WTC11 (cell line): ENCODE measurements around the gene SIGLEC14. TPM values are rescaled to one million over a fixed set of nuclear protein-coding genes. Genes with fewer than 3 reads are reported as not detected.

ENCODE experiments used
- ATAC-seq: fragments of 200-7000 bp; cut with Tn5 transposase; 2 replicates; pipeline ENCODE4 v1.10.0; 2021; ENCODE audit warnings: mild to moderate bottlenecking, moderate library complexity
- CTCF ChIA-PET: fragments of 300-600 bp; sonication (Branson Sonifier 250); formaldehyde crosslinking; loops from one replicate; lab custom pipeline; 2021; ENCODE audit warnings: antibody characterized with exemption; lab: Charles Lee
- POLR2A ChIA-PET: fragments of 350-600 bp; sonication (Branson Sonifier 250); formaldehyde crosslinking; loops from one replicate; lab custom pipeline; 2021; ENCODE audit warnings: antibody characterized with exemption; lab: Charles Lee
- DNase-seq: peaks from one replicate; pipeline ENCODE4 v3.0.0; 2021; ENCODE audit warnings: low spot score
- H3K27ac Mint-ChIP-seq: 2 replicates; pipeline ENCODE4 v1.8.0; 2021; ENCODE audit warnings: mixed read lengths
- H3K27me3 Mint-ChIP-seq: 2 replicates; pipeline ENCODE4 v1.8.0; 2021; ENCODE audit warnings: low read depth, mild to moderate bottlenecking, moderate library complexity, mixed read lengths
- H3K36me3 Mint-ChIP-seq: 2 replicates; pipeline ENCODE4 v1.8.0; 2021; ENCODE audit warnings: mixed read lengths
- H3K4me1 Mint-ChIP-seq: 2 replicates; pipeline ENCODE4 v1.8.0; 2022; ENCODE audit warnings: mixed read lengths
- H3K4me3 Mint-ChIP-seq: 2 replicates; pipeline ENCODE4 v1.8.0; 2021; ENCODE audit warnings: mild to moderate bottlenecking, moderate library complexity, mixed read lengths
- H3K9me3 Mint-ChIP-seq: 2 replicates; pipeline ENCODE4 v1.8.0; 2021; ENCODE audit warnings: mixed read lengths
- GRHL2 ChIP-seq: fragments of 250-450 bp; sonication (Bioruptor Pico); IDR thresholded peaks from 2 replicates; pipeline ENCODE4 v1.8.0; 2022; ENCODE audit warnings: mild to moderate bottlenecking, moderate library complexity; ENCODE audit not compliant: insufficient replicate concordance, severe bottlenecking
- NFYB ChIP-seq: sonication (generic); formaldehyde crosslinking; conservative IDR thresholded peaks from 2 replicates; pipeline ENCODE4 v1.8.0; 2022; ENCODE audit warnings: low read depth, missing genetic modification reagents
- SOX15 ChIP-seq: fragments of 250-450 bp; sonication (Bioruptor Pico); IDR thresholded peaks from 2 replicates; pipeline ENCODE4 v1.9.0; 2021; ENCODE audit warnings: mild to moderate bottlenecking
- TP53 ChIP-seq: sonication (generic); formaldehyde crosslinking; IDR thresholded peaks from 2 replicates; pipeline ENCODE4 v1.8.1; 2023; ENCODE audit warnings: mild to moderate bottlenecking, missing genetic modification reagents
- total RNA-seq: library from RNA; stranded (reverse); gene quantifications from 3 replicates; pipeline ENCODE4 v1.2.3, GENCODE V29; 2021
- TF ChIP-seq, protein P1 (sequence below): fragments of 250-450 bp; sonication (Bioruptor Pico); conservative IDR thresholded peaks from 2 replicates; pipeline ENCODE4 v1.9.0; 2021; ENCODE audit warnings: mild to moderate bottlenecking
- TF ChIP-seq, protein P2 (sequence below): sonication (generic); formaldehyde crosslinking; IDR thresholded peaks from 2 replicates; pipeline ENCODE4 v1.8.0; 2023; ENCODE audit warnings: mild to moderate bottlenecking, missing genetic modification reagents
- TF ChIP-seq, protein P3 (sequence below): sonication (generic); formaldehyde crosslinking; IDR thresholded peaks from 2 replicates; pipeline ENCODE4 v1.8.0; 2023; ENCODE audit warnings: missing genetic modification reagents
- TF ChIP-seq, protein P4 (sequence below): sonication (generic); formaldehyde crosslinking; IDR thresholded peaks from 2 replicates; pipeline ENCODE4 v1.8.0; 2022; ENCODE audit warnings: mild to moderate bottlenecking, missing genetic modification reagents
- TF ChIP-seq, protein P5 (sequence below): fragments of 250-450 bp; sonication (Bioruptor Pico); IDR thresholded peaks from 2 replicates; pipeline ENCODE4 v1.9.0; 2021; ENCODE audit warnings: mild to moderate bottlenecking, borderline replicate concordance
- TF ChIP-seq, protein P6 (sequence below): fragments of 250-450 bp; sonication (Bioruptor Pico); IDR thresholded peaks from 2 replicates; pipeline ENCODE4 v1.9.0; 2021; ENCODE audit warnings: mild to moderate bottlenecking
- TF ChIP-seq, protein P7 (sequence below): sonication (generic); formaldehyde crosslinking; IDR thresholded peaks from 2 replicates; pipeline ENCODE4 v1.8.0; 2022; ENCODE audit warnings: mild to moderate bottlenecking, missing genetic modification reagents

The SIGLEC14 gene
- total RNA-seq, 1 experiment from 2014 or later: not detected

DNA sequence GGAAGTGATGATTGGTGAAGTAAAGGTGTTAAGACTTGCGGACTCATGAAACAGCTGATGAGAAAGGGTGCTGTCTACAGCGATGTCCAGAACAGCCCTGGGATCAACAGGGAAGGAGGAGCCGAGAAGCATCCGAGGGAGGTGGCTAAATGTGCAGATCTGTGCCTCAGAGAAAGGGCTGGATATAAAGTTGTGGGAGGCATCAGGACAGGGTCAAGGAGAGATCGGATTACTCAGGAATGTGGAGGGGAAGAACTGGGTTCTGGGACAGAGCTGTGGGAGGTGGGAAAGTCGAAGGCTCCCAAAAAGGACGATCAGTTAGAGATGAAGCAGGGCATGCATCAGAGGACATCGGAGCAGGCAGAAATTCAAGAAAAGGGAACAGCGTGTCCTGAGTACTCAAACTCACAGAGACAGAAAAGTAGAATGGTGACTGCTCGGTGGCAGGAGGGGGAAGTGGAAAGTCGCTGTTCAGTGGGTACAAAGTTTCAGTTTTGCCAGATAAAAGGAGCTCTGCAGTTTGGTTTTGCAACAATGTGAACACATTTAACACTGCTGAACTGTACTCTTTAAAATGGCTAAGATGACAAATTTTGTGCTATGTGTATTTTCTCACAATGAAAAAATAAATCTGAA, 1.9 kb downstream of the SIGLEC14 start:
- ChIA-PET CTCF (no interaction called here), POLR2A (no interaction called here)
- Mint-ChIP-seq H3K27ac (no peak overlapping the region), H3K27me3 (peaks cover 13% of the 10 kb centered on the region), H3K4me1 (no peaks in the 10 kb centered on the region), H3K9me3 (no peaks in the 10 kb centered on the region), H3K4me3 (no peak overlapping the region), H3K36me3 (no peaks in the 10 kb centered on the region)
- TF ChIP-seq NFYB (CRISPR knock-in tag) (no peak), TP53 (CRISPR knock-in tag) (no peak), SOX15 (CRISPR knock-in tag) (no peak), GRHL2 (CRISPR knock-in tag) (no peak)
- TF ChIP-seq, protein P1, sequence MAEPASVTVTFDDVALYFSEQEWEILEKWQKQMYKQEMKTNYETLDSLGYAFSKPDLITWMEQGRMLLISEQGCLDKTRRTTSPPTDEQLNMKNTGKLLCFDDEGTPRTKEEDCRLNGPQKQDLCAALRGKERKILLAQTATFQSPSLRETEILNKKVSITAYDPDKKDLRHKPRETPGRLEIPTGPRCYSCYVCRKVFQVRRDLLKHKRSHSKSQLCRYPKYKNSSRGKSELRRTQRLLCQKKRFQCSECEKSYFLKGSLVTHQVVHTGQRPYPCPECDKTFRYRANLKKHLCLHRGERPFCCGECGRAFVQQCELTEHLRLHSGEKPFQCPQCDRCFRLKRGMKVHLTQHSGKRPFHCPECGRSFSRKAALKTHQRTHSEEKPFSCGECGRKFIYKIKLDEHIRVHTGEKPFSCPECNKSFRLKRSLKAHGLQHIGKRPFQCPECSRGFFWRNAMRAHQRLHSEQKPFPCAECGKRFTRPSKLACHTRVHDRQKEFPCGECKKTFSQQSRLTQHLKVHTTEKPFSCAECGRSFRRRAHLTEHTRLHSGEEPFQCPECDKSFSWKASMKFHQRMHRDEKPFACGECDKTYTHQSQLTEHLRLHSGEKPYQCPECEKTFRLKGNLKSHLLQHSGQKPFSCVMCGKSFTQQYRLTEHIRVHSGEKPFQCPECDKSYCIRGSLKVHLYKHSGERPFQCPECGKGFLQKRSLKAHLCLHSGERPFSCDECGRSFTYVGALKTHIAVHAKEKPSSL (CRISPR knock-in tag): no peak
- TF ChIP-seq, protein P2, sequence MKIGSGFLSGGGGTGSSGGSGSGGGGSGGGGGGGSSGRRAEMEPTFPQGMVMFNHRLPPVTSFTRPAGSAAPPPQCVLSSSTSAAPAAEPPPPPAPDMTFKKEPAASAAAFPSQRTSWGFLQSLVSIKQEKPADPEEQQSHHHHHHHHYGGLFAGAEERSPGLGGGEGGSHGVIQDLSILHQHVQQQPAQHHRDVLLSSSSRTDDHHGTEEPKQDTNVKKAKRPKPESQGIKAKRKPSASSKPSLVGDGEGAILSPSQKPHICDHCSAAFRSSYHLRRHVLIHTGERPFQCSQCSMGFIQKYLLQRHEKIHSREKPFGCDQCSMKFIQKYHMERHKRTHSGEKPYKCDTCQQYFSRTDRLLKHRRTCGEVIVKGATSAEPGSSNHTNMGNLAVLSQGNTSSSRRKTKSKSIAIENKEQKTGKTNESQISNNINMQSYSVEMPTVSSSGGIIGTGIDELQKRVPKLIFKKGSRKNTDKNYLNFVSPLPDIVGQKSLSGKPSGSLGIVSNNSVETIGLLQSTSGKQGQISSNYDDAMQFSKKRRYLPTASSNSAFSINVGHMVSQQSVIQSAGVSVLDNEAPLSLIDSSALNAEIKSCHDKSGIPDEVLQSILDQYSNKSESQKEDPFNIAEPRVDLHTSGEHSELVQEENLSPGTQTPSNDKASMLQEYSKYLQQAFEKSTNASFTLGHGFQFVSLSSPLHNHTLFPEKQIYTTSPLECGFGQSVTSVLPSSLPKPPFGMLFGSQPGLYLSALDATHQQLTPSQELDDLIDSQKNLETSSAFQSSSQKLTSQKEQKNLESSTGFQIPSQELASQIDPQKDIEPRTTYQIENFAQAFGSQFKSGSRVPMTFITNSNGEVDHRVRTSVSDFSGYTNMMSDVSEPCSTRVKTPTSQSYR: no peak
- TF ChIP-seq, protein P3, sequence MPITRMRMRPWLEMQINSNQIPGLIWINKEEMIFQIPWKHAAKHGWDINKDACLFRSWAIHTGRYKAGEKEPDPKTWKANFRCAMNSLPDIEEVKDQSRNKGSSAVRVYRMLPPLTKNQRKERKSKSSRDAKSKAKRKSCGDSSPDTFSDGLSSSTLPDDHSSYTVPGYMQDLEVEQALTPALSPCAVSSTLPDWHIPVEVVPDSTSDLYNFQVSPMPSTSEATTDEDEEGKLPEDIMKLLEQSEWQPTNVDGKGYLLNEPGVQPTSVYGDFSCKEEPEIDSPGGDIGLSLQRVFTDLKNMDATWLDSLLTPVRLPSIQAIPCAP (CRISPR knock-in tag): no peak
- TF ChIP-seq, protein P4, sequence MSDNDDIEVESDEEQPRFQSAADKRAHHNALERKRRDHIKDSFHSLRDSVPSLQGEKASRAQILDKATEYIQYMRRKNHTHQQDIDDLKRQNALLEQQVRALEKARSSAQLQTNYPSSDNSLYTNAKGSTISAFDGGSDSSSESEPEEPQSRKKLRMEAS: no peak
- TF ChIP-seq, protein P5, sequence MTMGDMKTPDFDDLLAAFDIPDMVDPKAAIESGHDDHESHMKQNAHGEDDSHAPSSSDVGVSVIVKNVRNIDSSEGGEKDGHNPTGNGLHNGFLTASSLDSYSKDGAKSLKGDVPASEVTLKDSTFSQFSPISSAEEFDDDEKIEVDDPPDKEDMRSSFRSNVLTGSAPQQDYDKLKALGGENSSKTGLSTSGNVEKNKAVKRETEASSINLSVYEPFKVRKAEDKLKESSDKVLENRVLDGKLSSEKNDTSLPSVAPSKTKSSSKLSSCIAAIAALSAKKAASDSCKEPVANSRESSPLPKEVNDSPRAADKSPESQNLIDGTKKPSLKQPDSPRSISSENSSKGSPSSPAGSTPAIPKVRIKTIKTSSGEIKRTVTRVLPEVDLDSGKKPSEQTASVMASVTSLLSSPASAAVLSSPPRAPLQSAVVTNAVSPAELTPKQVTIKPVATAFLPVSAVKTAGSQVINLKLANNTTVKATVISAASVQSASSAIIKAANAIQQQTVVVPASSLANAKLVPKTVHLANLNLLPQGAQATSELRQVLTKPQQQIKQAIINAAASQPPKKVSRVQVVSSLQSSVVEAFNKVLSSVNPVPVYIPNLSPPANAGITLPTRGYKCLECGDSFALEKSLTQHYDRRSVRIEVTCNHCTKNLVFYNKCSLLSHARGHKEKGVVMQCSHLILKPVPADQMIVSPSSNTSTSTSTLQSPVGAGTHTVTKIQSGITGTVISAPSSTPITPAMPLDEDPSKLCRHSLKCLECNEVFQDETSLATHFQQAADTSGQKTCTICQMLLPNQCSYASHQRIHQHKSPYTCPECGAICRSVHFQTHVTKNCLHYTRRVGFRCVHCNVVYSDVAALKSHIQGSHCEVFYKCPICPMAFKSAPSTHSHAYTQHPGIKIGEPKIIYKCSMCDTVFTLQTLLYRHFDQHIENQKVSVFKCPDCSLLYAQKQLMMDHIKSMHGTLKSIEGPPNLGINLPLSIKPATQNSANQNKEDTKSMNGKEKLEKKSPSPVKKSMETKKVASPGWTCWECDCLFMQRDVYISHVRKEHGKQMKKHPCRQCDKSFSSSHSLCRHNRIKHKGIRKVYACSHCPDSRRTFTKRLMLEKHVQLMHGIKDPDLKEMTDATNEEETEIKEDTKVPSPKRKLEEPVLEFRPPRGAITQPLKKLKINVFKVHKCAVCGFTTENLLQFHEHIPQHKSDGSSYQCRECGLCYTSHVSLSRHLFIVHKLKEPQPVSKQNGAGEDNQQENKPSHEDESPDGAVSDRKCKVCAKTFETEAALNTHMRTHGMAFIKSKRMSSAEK (CRISPR knock-in tag): no peak
- TF ChIP-seq, protein P6, sequence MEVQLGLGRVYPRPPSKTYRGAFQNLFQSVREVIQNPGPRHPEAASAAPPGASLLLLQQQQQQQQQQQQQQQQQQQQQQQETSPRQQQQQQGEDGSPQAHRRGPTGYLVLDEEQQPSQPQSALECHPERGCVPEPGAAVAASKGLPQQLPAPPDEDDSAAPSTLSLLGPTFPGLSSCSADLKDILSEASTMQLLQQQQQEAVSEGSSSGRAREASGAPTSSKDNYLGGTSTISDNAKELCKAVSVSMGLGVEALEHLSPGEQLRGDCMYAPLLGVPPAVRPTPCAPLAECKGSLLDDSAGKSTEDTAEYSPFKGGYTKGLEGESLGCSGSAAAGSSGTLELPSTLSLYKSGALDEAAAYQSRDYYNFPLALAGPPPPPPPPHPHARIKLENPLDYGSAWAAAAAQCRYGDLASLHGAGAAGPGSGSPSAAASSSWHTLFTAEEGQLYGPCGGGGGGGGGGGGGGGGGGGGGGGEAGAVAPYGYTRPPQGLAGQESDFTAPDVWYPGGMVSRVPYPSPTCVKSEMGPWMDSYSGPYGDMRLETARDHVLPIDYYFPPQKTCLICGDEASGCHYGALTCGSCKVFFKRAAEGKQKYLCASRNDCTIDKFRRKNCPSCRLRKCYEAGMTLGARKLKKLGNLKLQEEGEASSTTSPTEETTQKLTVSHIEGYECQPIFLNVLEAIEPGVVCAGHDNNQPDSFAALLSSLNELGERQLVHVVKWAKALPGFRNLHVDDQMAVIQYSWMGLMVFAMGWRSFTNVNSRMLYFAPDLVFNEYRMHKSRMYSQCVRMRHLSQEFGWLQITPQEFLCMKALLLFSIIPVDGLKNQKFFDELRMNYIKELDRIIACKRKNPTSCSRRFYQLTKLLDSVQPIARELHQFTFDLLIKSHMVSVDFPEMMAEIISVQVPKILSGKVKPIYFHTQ (CRISPR knock-in tag): no peak
- TF ChIP-seq, protein P7, sequence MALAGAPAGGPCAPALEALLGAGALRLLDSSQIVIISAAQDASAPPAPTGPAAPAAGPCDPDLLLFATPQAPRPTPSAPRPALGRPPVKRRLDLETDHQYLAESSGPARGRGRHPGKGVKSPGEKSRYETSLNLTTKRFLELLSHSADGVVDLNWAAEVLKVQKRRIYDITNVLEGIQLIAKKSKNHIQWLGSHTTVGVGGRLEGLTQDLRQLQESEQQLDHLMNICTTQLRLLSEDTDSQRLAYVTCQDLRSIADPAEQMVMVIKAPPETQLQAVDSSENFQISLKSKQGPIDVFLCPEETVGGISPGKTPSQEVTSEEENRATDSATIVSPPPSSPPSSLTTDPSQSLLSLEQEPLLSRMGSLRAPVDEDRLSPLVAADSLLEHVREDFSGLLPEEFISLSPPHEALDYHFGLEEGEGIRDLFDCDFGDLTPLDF: no peak
- DNase-seq (no peak), ATAC-seq (no peak)
